Sigmoid colon (tissue), 4 donors: ENCODE measurements around the gene ARPC3.
"Not testable (repeated sequence)": the region's sequence is repeated elsewhere in the genome, so short reads cannot be mapped to it uniquely, and the experiment has no call there.

Source experiments
- CTCF ChIP-seq, 4 experiments: fragments of 450-650 bp in 3 of 4; fragments of 200-600 bp in 1 of 4; IDR thresholded peaks; one replicate each; pipeline ENCODE4 v1.5.1; 2016 to 2019; ENCODE audit warnings: antibody characterized with exemption in 4 of 4, mild to moderate bottlenecking in 3 of 4, moderate library complexity in 2 of 4
- POLR2AphosphoS5 ChIP-seq, 4 donors: sonication (generic); formaldehyde crosslinking; IDR thresholded peaks; one replicate each; pipeline ENCODE4 v1.6.1; 2017; ENCODE audit warnings: antibody characterized with exemption in 4 of 4

- TF ChIP-seq CTCF, POLR2AphosphoS5 (IDR thresholded peaks at IDR 0.05): not testable (repeated sequence)
These were observed 29.5 kb downstream of the ARPC3 start for GRCh38 chr12:110420644-110421043.
